GM10248 (cell line): ENCODE results near the gene SLC39A6.
"Not testable (repeated sequence)": the region's sequence is repeated elsewhere in the genome, so short reads cannot be mapped to it uniquely, and the experiment has no call there.

Experiments used
- CTCF ChIA-PET: fragments of 300-600 bp; sonication (Branson Sonifier 250); formaldehyde crosslinking; extraction: SDS; loops from one replicate; lab custom pipeline; 2021; ENCODE audit warnings: antibody characterized with exemption; lab: Yijun Ruan, JAX
- POLR2A ChIA-PET: fragments of 350-650 bp; sonication (Branson Sonifier 250); formaldehyde crosslinking; extraction: SDS; loops from one replicate; lab custom pipeline; 2020; ENCODE audit warnings: antibody characterized with exemption; lab: Yijun Ruan, JAX
- DNase-seq: peaks from one replicate; pipeline ENCODE4 v3.0.0; 2012; ENCODE audit errors: extremely low spot score
- TF ChIP-seq, protein P1 (sequence below): IDR thresholded peaks from 2 replicates; pipeline ENCODE4 v1.5.1; 2012; ENCODE audit warnings: mild to moderate bottlenecking, low read depth; ENCODE audit errors: extremely low read depth, missing control alignments, control extremely low read depth

Gene SLC39A6

DNA sequence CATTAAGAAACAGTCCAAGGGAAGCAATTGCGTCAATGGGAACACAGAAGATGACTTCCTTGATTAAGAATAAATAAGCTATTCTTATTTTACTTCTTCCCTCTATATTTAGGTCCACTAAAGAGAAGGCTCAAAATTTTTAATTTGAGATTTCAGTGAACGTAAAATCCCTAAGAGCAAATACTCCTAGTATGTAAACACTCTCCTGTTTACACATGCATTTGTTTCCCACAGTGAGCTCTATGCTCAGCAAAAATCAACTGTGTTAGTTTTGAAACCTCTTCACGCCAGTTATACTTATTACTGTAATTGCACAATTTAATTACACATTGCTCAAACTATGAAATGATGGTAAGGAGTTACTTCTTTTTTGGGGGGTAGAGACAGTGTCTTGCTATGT, 8.8 kb downstream of the SLC39A6 start:
- CTCF ChIA-PET: interaction anchor here (1.0 to 1.6 kb wide), 5 partner anchors 9 to 163 kb away, joined by 3 to 5 read pairs (median 3); no protein-coding TSS in a partner anchor
- TF ChIP-seq, protein P1, sequence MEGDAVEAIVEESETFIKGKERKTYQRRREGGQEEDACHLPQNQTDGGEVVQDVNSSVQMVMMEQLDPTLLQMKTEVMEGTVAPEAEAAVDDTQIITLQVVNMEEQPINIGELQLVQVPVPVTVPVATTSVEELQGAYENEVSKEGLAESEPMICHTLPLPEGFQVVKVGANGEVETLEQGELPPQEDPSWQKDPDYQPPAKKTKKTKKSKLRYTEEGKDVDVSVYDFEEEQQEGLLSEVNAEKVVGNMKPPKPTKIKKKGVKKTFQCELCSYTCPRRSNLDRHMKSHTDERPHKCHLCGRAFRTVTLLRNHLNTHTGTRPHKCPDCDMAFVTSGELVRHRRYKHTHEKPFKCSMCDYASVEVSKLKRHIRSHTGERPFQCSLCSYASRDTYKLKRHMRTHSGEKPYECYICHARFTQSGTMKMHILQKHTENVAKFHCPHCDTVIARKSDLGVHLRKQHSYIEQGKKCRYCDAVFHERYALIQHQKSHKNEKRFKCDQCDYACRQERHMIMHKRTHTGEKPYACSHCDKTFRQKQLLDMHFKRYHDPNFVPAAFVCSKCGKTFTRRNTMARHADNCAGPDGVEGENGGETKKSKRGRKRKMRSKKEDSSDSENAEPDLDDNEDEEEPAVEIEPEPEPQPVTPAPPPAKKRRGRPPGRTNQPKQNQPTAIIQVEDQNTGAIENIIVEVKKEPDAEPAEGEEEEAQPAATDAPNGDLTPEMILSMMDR: no peak
- POLR2A ChIA-PET: no interaction called here

DNA sequence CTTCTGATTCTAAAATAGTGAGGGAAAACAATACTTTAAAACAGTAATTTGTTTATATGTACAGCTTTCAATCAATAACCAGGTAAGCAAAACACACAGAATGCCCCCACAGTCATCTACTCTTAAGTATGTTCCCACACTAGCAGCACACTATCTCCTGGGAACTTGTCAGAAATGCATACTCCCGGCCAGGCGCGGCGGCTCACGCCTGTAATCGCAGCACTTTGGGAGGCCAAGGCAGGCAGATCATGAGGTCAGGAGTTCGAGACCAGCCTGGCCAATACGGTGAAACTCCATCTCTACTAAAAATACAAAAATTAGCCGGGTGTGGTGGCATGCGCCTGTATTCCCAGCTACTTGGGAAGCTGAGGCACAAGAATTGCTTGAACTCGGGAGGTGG, 12.4 kb downstream of the SLC39A6 start:
- DNase-seq, POLR2A ChIA-PET: not testable (repeated sequence)
- CTCF ChIA-PET: interaction anchor here (2.1 kb wide), 1 partner anchor 11 kb away, joined by 4 read pairs; no protein-coding TSS in a partner anchor

More for the DNA sequence above, 8.8 kb downstream of the SLC39A6 start:
- no peak for DNase-seq

GRCh38 chr18:36114738-36115137, 14.4 kb downstream of the SLC39A6 start:
- TF ChIP-seq, protein P1: no peak
- POLR2A ChIA-PET: no interaction called here

GRCh38 chr18:36114251-36114650, 14.9 kb downstream of the SLC39A6 start:
- POLR2A ChIA-PET: no interaction called here
- TF ChIP-seq, protein P1: no peak

More at GRCh38 chr18:36114738-36115137, 14.4 kb downstream of the SLC39A6 start:
- DNase-seq: no peak
- CTCF ChIA-PET: no interaction called here

GRCh38 chr18:36112302-36112701, 16.8 kb downstream of the SLC39A6 start:
- POLR2A ChIA-PET: no interaction called here
- no peak for DNase-seq
- CTCF ChIA-PET: interaction anchor here (1.2 kb wide), 3 partner anchors 9 to 17 kb away, joined by 3 read pairs; partner anchors contain the start of gene SLC39A6
- TF ChIP-seq, protein P1: no peak

More at GRCh38 chr18:36114251-36114650, 14.9 kb downstream of the SLC39A6 start:
- CTCF ChIA-PET: no interaction called here
- DNase-seq: no peak

- CTCF ChIA-PET: interaction anchor here (0.8 to 1.1 kb wide), 2 partner anchors 11 to 12 kb away, joined by 3 read pairs; no protein-coding TSS in a partner anchor
- TF ChIP-seq, protein P1: no peak
- no peak for DNase-seq
- POLR2A ChIA-PET: no interaction called here
Measured at GRCh38 chr18:36109737-36110136, 19.4 kb downstream of the SLC39A6 start.

DNA sequence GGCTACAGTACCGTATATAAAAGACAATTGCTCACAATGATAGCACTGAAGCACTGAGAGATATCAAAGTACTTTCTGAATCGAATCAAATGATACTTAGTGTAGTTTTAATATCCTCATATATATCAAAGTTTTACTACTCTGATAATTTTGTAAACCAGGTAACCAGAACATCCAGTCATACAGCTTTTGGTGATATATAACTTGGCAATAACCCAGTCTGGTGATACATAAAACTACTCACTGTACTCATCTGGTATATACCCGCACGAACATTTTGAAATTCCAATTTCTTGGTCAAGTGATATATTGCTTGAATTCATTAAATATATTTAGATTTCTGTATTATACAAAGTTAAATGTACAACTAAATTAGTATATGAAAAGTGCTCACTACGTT, 20.5 kb downstream of the SLC39A6 start:
- CTCF ChIA-PET: interaction anchor here (0.6 to 1.5 kb wide), 5 partner anchors 9 to 176 kb away, joined by 3 to 5 read pairs (median 4); no protein-coding TSS in a partner anchor
- TF ChIP-seq, protein P1: no peak
- DNase-seq: no peak
- POLR2A ChIA-PET: no interaction called here
